WTC11 (cell line): ENCODE results near the gene MED15. TPM values are rescaled to one million over a fixed set of nuclear protein-coding genes. Genes with fewer than 3 reads are reported as not detected.
A peak's percentile ranks its signal among the peaks of the same experiment; 100 is the strongest.

Experiments used
- AFF4 ChIP-seq: sonication (generic); formaldehyde crosslinking; IDR thresholded peaks from 2 replicates; pipeline ENCODE4 v1.8.1; 2023; ENCODE audit warnings: mild to moderate bottlenecking, missing genetic modification reagents, borderline replicate concordance
- ATF1 ChIP-seq: sonication (generic); formaldehyde crosslinking; IDR thresholded peaks from 2 replicates; pipeline ENCODE4 v1.8.1; 2023; ENCODE audit warnings: mild to moderate bottlenecking, moderate library complexity, missing genetic modification reagents
- CDX4 ChIP-seq: fragments of 250-450 bp; sonication (Bioruptor Pico); IDR thresholded peaks from 2 replicates; pipeline ENCODE4 v1.9.0; 2021; ENCODE audit warnings: moderate library complexity, mild to moderate bottlenecking, inconsistent platforms, borderline replicate concordance
- CTCF ChIP-seq: fragments of 200-600 bp; IDR thresholded peaks from 2 replicates; pipeline ENCODE4 v1.8.0; 2022; ENCODE audit warnings: antibody characterized with exemption
- E2F4 ChIP-seq: sonication (generic); formaldehyde crosslinking; IDR thresholded peaks from 2 replicates; pipeline ENCODE4 v1.8.1; 2022; ENCODE audit warnings: low read depth, mild to moderate bottlenecking, moderate library complexity, missing genetic modification reagents, borderline replicate concordance
- ELF4 ChIP-seq: sonication (generic); formaldehyde crosslinking; IDR thresholded peaks from 2 replicates; pipeline ENCODE4 v1.8.1; 2022; ENCODE audit warnings: low read depth, mild to moderate bottlenecking, moderate library complexity, missing genetic modification reagents
- ESRRA ChIP-seq: sonication (generic); formaldehyde crosslinking; IDR thresholded peaks from 2 replicates; pipeline ENCODE4 v1.8.1; 2022; ENCODE audit warnings: mild to moderate bottlenecking, missing genetic modification reagents, borderline replicate concordance
- ETV6 ChIP-seq: sonication (generic); formaldehyde crosslinking; IDR thresholded peaks from 2 replicates; pipeline ENCODE4 v1.8.1; 2022; ENCODE audit warnings: mild to moderate bottlenecking, missing genetic modification reagents
- GABPB1 ChIP-seq: sonication (generic); formaldehyde crosslinking; IDR thresholded peaks from 2 replicates; pipeline ENCODE4 v1.8.1; 2023; ENCODE audit warnings: mild to moderate bottlenecking, missing genetic modification reagents
- IRF2 ChIP-seq: sonication (generic); formaldehyde crosslinking; IDR thresholded peaks from 2 replicates; pipeline ENCODE4 v1.8.0; 2022; ENCODE audit warnings: low read depth, missing genetic modification reagents, borderline replicate concordance
- JUN ChIP-seq: sonication (generic); formaldehyde crosslinking; IDR thresholded peaks from 2 replicates; pipeline ENCODE4 v1.8.0; 2023; ENCODE audit warnings: mild to moderate bottlenecking, missing genetic modification reagents
- MAX ChIP-seq: sonication (generic); formaldehyde crosslinking; IDR thresholded peaks from 2 replicates; pipeline ENCODE4 v1.8.0; 2022; ENCODE audit warnings: mild to moderate bottlenecking, missing genetic modification reagents
- NFE2L1 ChIP-seq: sonication (generic); formaldehyde crosslinking; IDR thresholded peaks from 2 replicates; pipeline ENCODE4 v1.8.1; 2023; ENCODE audit warnings: missing genetic modification reagents
- NR1H2 ChIP-seq: sonication (generic); formaldehyde crosslinking; IDR thresholded peaks from 2 replicates; pipeline ENCODE4 v1.9.0; 2021; ENCODE audit warnings: mild to moderate bottlenecking, moderate library complexity, missing genetic modification reagents
- PRRX2 ChIP-seq: fragments of 250-450 bp; sonication (Bioruptor Pico); IDR thresholded peaks from 2 replicates; pipeline ENCODE4 v1.8.0; 2021; ENCODE audit warnings: mild to moderate bottlenecking
- SMAD3 ChIP-seq: sonication (generic); formaldehyde crosslinking; IDR thresholded peaks from 2 replicates; pipeline ENCODE4 v1.8.0; 2022; ENCODE audit warnings: missing genetic modification reagents, mild to moderate bottlenecking, borderline replicate concordance
- SMAD4 ChIP-seq: sonication (generic); formaldehyde crosslinking; IDR thresholded peaks from 2 replicates; pipeline ENCODE4 v1.8.0; 2022; ENCODE audit warnings: mild to moderate bottlenecking, missing genetic modification reagents
- SOX15 ChIP-seq: fragments of 250-450 bp; sonication (Bioruptor Pico); IDR thresholded peaks from 2 replicates; pipeline ENCODE4 v1.9.0; 2021; ENCODE audit warnings: mild to moderate bottlenecking
- TCF7 ChIP-seq: sonication (generic); formaldehyde crosslinking; IDR thresholded peaks from 2 replicates; pipeline ENCODE4 v1.8.0; 2022; ENCODE audit warnings: mild to moderate bottlenecking, low read depth, missing genetic modification reagents, moderate library complexity
- TP53 ChIP-seq: sonication (generic); formaldehyde crosslinking; IDR thresholded peaks from 2 replicates; pipeline ENCODE4 v1.8.1; 2023; ENCODE audit warnings: mild to moderate bottlenecking, missing genetic modification reagents
- ZNF138 ChIP-seq: sonication (generic); formaldehyde crosslinking; conservative IDR thresholded peaks from 2 replicates; pipeline ENCODE4 v1.8.1; 2022; ENCODE audit warnings: mild to moderate bottlenecking, moderate library complexity, missing genetic modification reagents
- ZNF281 ChIP-seq: sonication (generic); formaldehyde crosslinking; IDR thresholded peaks from 2 replicates; pipeline ENCODE4 v1.8.0; 2023; ENCODE audit warnings: mild to moderate bottlenecking, missing genetic modification reagents
- ZNF317 ChIP-seq: sonication (generic); formaldehyde crosslinking; IDR thresholded peaks from 2 replicates; pipeline ENCODE4 v1.8.1; 2023; ENCODE audit warnings: low read depth, mild to moderate bottlenecking, moderate library complexity, missing genetic modification reagents, borderline replicate concordance
- total RNA-seq: library from RNA; stranded (reverse); gene quantifications from 3 replicates; pipeline ENCODE4 v1.2.3, GENCODE V29; 2021
- TF ChIP-seq, protein P1 (sequence below): sonication (generic); formaldehyde crosslinking; IDR thresholded peaks from 2 replicates; pipeline ENCODE4 v1.8.0; 2022; ENCODE audit warnings: mild to moderate bottlenecking, missing genetic modification reagents
- TF ChIP-seq, protein P2 (sequence below): sonication (generic); formaldehyde crosslinking; IDR thresholded peaks from 2 replicates; pipeline ENCODE4 v1.8.0; 2023; ENCODE audit warnings: missing genetic modification reagents

Gene MED15
- total RNA-seq, 1 experiment from 2014 or later, result 67.7 TPM

DNA sequence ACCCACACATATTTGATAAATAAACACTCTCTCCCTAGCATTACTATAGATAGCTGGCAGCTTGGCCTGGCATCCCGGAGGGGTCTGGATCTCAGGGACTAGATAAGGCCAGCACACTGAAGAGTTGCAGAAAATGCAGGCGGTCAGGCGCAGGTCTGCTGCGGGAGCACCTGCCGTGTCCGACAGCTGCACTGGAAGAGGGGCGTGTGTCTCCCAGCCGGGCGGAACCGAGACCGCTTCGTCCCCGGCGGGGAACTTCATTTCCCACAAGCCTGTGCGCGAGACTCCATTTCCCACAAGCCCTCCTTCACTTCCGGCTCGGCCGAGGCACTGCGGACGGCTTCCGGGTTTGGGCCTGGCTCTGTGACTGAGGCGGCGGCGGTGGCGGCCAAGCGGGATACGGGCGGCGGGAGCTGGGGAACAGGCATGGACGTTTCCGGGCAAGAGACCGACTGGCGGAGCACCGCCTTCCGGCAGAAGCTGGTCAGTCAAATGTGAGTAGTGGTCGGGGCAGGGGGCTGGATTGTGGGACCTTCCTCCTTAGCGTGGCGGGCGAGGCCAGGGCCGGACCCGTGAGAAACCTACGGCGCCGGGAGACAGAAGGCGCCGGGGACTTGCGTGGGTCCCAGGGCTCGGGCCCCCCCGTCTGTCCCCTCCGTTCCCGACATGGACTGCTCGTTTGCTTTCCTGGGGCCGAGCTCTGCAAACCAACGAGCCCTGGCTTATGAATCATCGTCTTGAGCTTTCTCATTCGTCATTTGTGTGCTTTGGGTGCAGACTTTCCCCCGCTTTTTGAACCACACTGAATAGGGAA, at the start of gene MED15 (continued):
- TF ChIP-seq NFE2L1 (CRISPR knock-in tag) (0 out of 2 replicates have a peak, but pooled peaks have one; percentile 7), IRF2 (CRISPR knock-in tag) (no peak), TCF7 (no peak), CTCF (no peak), PRRX2 (no peak), JUN (no peak), E2F4 (CRISPR knock-in tag) (no peak), SOX15 (CRISPR knock-in tag) (no peak), AFF4 (no peak), CDX4 (no peak), SMAD3 (CRISPR knock-in tag) (0 out of 2 replicates have a peak, but pooled peaks have one; percentile 23), ESRRA (CRISPR knock-in tag) (no peak), ATF1 (CRISPR knock-in tag) (no peak), NR1H2 (no peak), ZNF138 (CRISPR knock-in tag) (no peak), ZNF281 (CRISPR knock-in tag) (no peak), SMAD4 (CRISPR knock-in tag) (no peak), MAX (peak; percentile 73; the same call in 1 of the 2 replicates), GABPB1 (peak; percentile 87), TP53 (CRISPR knock-in tag) (no peak), ZNF317 (CRISPR knock-in tag) (no peak), ETV6 (CRISPR knock-in tag) (peak; percentile 32; the same call in 1 of the 2 replicates), ELF4 (no peak)
- TF ChIP-seq, protein P1, sequence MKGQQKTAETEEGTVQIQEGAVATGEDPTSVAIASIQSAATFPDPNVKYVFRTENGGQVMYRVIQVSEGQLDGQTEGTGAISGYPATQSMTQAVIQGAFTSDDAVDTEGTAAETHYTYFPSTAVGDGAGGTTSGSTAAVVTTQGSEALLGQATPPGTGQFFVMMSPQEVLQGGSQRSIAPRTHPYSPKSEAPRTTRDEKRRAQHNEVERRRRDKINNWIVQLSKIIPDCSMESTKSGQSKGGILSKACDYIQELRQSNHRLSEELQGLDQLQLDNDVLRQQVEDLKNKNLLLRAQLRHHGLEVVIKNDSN (CRISPR knock-in tag), result no peak
- TF ChIP-seq, protein P2, sequence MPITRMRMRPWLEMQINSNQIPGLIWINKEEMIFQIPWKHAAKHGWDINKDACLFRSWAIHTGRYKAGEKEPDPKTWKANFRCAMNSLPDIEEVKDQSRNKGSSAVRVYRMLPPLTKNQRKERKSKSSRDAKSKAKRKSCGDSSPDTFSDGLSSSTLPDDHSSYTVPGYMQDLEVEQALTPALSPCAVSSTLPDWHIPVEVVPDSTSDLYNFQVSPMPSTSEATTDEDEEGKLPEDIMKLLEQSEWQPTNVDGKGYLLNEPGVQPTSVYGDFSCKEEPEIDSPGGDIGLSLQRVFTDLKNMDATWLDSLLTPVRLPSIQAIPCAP, result no peak
